OCI-LY7 (cell line): ENCODE results near the gene CASKIN1.

ENCODE experiments used
- EZH2phosphoT487 ChIP-seq: fragments of 200-600 bp; sonication (generic); IDR thresholded peaks from 2 replicates; pipeline ENCODE4 v1.6.1; 2018; ENCODE audit warnings: low read depth, borderline replicate concordance, mild to moderate bottlenecking, mixed run types, antibody characterized with exemption, low read length, moderate library complexity, mixed read lengths
- TF ChIP-seq, protein P1 (sequence below): fragments of 200-600 bp; sonication (generic); conservative IDR thresholded peaks from 2 replicates; pipeline ENCODE4 v1.5.1; 2014; ENCODE audit warnings: mild to moderate bottlenecking, antibody characterized with exemption, low read length, moderate library complexity, mixed read lengths

DNA sequence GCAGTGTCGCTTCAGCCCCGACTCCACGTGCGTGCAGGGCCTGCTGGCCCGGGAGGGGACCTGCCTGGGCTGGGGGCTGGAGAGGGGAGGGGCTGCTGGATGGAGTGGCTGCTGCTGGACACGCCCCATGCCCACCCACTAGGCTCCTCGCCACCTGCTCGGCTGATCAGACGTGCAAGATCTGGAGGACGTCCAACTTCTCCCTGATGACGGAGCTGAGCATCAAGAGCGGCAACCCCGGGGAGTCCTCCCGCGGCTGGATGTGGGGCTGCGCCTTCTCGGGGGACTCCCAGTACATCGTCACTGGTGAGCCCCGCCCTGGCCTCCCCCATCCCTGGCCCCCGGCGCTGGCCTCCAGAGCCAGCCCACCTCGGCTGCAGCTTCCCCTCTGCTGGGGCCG, 11.9 kb upstream of the CASKIN1 start:
- TF ChIP-seq, protein P1, sequence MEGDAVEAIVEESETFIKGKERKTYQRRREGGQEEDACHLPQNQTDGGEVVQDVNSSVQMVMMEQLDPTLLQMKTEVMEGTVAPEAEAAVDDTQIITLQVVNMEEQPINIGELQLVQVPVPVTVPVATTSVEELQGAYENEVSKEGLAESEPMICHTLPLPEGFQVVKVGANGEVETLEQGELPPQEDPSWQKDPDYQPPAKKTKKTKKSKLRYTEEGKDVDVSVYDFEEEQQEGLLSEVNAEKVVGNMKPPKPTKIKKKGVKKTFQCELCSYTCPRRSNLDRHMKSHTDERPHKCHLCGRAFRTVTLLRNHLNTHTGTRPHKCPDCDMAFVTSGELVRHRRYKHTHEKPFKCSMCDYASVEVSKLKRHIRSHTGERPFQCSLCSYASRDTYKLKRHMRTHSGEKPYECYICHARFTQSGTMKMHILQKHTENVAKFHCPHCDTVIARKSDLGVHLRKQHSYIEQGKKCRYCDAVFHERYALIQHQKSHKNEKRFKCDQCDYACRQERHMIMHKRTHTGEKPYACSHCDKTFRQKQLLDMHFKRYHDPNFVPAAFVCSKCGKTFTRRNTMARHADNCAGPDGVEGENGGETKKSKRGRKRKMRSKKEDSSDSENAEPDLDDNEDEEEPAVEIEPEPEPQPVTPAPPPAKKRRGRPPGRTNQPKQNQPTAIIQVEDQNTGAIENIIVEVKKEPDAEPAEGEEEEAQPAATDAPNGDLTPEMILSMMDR, result no peak
- no peak for TF ChIP-seq EZH2phosphoT487
